ENCODE results near the gene VPS33B.

The VPS33B gene

GRCh38 chr15:90972133-90972532 lies 50.3 kb downstream of the VPS33B start:
- DNase-seq: no peak

DNA sequence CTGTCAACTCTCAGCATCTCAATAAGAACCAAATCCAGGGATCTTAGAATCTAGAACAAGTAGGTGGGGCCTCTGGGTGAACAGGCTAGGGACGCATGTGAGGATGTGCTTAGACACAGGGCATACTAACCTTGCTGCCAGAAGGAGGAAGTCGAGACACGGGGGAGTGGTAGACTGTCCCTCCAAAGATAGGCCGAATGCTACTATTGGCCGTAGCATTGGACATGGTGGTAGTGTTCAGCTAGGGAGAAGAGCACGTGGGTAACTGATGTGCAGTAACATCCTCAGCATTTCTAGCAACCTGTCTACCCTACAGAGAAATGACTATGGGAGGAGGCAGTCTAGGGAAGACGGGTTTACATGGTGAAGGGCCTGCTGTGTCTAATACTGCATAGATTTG lies 52.1 kb downstream of the VPS33B start:
- DNase-seq: no peak

- DNase-seq: no peak
Measured at GRCh38 chr15:90968434-90968833, 54.0 kb downstream of the VPS33B start.

- no peak for DNase-seq
Measured at GRCh38 chr15:90967206-90967605, 55.2 kb downstream of the VPS33B start.

DNA sequence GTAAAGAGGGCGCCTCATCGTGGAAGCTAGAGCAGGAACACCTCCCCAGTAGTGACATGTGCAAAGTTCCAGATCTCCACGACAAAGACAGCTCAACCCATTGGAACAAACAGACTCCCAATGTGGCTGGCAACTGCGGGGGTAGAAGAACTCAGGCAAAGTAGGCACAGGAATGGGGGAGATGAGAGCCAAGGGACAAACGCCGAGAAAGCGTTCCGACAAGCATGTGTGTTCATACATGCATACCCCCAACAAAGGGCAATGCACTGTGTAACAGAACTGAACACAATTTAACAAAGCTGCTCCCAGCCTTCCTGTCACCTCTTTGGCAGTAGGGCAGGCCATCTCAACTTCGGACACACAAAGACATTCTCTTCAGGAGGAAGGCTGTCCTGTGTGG lies 56.1 kb downstream of the VPS33B start:
- DNase-seq: no peak

- DNase-seq: no peak
Measured at GRCh38 chr15:90962021-90962420, 60.4 kb downstream of the VPS33B start.

DNA sequence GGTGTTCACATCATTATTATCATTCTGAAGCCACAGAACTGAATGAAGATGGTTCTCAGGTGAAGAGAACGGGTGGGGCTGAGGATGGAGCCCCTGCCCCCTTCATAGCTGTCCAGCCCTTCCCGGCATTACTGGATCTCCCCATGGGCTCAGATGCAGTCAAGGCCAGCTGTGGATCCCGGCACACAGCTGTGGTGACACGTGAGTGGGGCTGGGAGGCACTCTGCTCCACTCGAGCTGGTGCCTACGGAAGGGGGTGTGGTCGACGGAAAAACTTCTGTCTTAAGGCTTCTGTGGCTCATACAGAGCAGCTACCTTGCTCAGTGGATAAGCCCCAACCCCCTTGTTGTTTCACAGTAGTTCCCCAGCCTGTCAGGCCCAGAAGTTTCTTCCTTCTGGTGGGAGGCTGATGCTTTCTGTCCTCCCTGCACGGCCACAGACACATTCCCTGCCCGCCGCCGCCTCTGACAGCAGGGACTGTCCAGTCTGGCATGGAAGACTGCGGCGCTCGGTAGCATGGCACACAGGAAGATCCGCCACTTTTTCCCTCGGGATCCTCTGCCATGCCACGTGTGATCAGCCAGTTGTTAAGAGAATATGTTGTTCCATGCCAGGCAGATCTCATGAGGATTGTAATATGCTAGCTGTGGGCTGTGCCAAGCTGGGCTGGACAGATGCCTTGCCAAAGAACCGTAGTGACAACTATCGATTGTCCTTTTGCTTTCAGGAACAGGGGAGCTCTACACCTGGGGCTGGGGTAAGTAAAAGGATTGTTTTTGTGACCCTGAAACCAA lies 61.9 kb downstream of the VPS33B start:
- DNase-seq: no peak

DNA sequence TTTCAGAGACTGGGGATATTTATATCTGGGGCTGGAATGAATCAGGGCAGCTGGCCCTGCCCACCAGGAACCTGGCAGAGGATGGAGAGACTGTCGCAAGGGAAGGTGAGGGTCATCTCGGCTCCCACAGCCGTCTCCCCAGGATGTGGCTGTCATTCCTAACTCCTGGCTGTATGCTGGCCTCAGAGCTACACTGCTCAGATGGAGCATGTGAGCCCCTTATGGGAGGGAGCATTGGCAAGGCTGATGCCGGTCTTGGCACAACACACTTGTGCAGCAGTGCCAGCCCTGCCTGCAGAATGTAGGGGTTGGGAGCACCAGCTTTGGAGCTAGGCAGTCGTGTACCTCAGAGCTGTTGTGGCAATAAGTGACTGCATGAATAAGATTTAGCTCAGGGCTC lies 62.5 kb downstream of the VPS33B start:
- DNase-seq: no peak

DNA sequence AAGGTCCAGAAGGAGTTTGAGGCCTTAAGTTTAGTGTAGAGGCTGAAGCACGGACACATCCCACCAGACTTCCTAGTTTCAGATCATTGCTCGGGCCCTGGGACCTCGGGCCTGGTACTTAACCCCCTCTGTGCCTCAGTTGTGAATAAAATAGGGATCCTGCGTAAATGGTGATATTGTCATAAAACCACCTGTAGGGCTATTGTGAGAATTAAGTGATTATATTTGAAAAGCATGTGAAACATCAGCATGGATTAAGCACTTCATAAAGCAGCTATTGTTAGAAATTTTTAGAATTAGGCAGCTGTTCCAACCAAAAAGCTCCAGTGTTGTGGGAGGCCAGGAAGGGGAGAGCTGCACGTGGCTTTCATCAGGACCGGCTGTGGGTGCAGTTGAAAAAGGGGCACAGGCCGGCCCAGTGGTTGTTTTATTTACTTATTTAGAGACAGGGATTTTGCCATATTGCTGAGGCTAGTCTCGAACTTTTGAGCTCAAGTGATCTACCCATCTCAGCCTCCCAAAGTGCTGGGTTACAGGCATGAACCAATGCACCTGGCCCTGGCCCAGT lies 63.3 kb downstream of the VPS33B start:
- no peak for DNase-seq

DNA sequence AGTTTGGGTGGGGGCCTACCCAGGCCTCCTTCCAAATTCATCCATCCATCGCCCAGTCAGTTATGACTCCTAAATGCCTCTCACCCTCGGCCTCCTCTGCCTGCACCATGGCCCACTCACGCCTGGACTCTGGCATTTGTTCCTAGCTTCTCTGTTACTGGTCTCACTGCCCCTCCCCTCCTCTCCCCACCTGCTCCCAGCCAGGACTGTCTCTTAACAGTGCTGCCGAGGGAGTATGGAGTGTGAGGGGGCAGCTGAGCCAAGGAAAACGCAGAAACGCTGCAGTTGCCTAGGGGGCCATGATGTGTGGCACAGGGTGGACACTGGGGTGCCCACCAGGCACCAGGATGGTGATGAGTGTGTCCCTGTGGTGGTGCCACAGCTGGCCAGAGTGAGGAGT lies 64.6 kb downstream of the VPS33B start:
- no peak for DNase-seq

GRCh38 chr15:90957031-90957790 lies 65.2 kb downstream of the VPS33B start:
- DNase-seq: no peak

DNA sequence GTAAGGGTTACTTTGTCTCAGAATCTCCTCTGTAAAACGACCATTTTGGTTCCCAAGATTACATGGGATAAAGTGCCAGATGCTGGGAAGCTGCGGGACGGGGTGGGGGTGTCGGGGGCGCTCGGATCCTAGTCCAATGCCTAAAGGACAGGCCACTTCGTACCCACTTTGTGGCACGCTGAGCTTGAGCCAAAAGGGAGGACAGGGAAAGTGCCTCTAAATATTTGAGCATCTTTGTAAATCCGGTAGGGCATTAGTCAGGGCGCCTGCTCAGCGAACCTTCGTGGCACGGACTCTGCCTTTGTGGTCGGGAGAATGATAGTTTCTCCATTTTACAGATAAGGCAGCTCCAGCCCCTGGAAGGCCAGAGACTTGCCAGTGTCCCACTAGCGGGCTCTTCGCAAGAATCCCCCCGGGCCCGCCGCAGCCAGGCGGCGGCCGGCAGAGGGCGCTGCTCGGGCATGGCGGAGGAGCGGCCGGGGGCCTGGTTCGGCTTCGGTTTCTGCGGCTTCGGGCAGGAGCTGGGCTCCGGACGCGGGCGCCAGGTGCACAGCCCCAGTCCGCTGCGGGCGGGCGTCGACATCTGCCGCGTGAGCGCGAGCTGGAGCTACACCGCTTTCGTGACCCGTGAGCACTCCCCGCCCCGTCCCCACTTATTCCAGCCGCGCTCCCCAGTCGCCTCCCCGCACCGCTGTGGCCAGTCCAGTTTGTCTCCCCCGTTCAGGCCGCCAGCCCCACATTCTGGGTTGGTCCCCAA lies 65.9 kb downstream of the VPS33B start:
- peak; percentile 54 for DNase-seq

- no peak for DNase-seq
Measured at GRCh38 chr15:90955624-90956273, 66.6 kb downstream of the VPS33B start.

DNA sequence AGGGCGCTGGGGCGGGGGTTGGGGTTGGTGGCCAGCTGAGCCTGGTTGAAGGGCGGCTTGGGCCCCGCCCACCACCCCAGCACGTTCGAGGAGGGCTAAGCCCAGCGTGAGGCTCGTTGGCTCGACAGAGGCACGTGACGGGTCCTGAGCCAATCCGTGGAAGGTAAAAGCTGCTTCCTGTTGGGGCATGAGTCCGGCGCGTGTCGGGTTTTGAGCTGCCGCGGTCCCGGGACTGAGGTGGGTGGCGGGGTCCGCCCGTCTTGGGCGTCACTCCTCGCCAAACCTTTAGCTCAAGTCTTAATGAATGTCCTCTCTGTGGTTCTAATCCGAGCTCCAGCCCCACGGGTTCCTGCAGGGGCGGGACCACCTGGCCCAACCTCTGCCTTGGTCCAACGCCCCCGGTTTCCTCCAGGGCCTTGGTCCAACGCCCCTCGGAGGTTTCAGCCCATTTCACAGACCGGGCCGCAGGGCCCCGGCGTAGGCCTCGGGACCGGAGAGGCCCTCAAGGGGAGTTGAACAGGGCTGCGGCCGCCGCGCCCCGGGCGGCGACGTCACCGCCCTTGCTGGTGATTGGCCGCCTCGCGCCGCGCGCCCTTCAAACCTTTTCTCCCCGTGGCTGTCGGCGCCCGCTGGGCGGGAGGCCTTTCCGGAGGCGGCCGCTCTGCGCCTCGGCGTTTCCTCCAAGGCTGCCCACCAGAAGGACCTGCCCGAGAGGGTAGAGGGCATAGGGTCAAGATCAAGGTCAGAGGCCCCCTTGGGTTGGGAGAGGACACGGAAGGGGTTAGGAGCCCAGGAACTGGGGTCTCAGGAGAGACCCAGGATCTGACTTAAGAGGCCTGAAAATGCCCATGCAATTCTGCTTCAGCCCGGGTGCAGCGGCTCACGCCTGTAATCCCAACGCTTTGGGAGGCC lies 67.4 kb downstream of the VPS33B start, which contains the start of gene RCCD1:
TSS of gene RCCD1 (plus strand) at position 173 of the 912 bp plus-strand sequence. CDS start 1,851 bp downstream, outside the sequence.
- peak; percentile 96 for DNase-seq

GRCh38 chr15:90953947-90954711 lies 68.3 kb downstream of the VPS33B start:
- DNase-seq: no peak

DNA sequence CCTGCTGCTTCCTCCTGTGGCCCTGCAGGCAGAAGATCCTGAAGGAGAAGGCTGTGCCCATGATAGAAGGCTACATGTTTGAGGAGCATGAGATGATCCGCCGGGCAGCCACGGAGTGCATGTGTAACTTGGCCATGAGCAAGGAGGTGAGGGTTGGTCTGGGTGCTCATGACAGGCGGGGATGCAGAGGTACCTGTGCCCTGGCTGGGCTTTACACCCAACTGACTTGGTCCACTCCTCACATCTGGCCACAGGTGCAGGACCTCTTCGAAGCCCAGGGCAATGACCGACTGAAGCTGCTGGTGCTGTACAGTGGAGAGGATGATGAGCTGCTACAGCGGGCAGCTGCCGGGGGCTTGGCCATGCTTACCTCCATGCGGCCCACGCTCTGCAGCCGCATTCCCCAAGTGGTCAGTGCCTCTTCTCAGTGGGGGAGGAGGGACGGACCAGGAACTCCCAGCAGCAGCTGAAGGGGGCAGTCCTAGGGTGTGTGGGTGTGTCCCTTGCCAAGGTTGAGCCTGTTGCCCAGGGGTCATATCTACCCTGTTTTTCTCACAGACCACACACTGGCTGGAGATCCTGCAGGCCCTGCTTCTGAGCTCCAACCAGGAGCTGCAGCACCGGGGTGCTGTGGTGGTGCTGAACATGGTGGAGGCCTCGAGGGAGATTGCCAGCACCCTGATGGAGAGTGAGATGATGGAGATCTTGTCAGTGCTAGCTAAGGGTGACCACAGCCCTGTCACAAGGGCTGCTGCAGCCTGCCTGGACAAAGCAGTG lies 69.3 kb downstream of the VPS33B start:
- no peak for DNase-seq

GRCh38 chr15:90950676-90951075 lies 71.7 kb downstream of the VPS33B start:
- no peak for DNase-seq

GRCh38 chr15:90949979-90950675 lies 72.3 kb downstream of the VPS33B start:
- DNase-seq: no peak

Data from inflammatory macrophage treated with lipopolysaccharide for 4 hours (primary cell).